ENCODE data around the gene SLIT1.

SLIT1 gene
- 0.52 to 0.78 (median 0.77) reads per million in 3 donors for total RNA-seq

DNA sequence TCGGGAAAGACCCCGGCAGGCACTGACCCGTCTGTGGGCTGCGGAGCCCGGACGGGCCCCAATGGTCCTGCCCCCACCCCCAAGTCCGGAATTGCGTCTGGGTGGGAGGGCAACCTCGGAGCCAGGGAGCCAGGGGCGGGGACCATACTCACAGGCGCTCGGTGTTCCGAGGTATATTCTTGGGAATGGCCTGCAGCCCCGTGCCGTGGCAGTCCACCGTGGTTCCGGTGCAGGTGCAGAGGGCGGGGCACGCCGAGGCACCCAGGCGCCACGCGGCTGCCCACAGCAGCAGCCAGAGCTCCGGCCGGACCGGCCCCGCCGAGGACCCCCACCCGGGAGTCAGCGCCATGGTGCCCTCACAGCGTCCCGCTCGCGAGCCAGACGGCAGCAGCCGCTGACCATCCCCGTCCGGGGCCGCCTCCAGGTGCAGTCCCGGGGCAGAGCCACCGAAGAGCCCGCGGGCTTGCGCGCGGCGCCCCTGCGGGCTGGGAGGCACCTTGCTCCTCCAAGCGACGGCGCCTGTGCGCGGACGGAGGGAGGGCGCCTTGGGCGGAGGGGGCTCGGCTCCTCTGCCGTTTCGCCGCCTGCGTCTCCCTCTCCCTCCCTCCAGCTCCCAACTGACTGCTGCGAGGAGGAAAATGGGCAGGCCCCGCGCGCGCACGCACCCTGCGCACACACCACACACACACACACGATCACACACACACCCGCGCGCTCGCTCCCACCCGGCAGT lies at the start of gene SLIT1:
Gene SLIT1 (minus strand): TSS at position 634 of the 733 bp plus-strand sequence. CDS start 285 bp downstream, at position 349.
- Histone ChIP-seq H3K9me3 (ENCODE audit: control insufficient read depth, low read length) (no peaks in the 10 kb centered on the region), H3K36me3 (ENCODE audit: control insufficient read depth, insufficient read depth, low read length) (no peaks in the 10 kb centered on the region), H3K27me3 (replicated peaks; ENCODE audit: control insufficient read depth, insufficient read depth, low read length, poor library complexity, severe bottlenecking) (peaks cover 10% of the 10 kb centered on the region), H3K4me1 (ENCODE audit: control insufficient read depth, insufficient read depth, low read length, poor library complexity, severe bottlenecking) (no peaks in the 10 kb centered on the region), H3K27ac (ENCODE audit: insufficient read depth, low read length, poor library complexity, severe bottlenecking) (no peak within 1 kb of the TSS), H3K4me3 (ENCODE audit: insufficient read depth, low read depth, low read length, poor library complexity, severe bottlenecking) (peak within 1 kb of the TSS; percentile 4)
- DNase-seq: no peak

DNA sequence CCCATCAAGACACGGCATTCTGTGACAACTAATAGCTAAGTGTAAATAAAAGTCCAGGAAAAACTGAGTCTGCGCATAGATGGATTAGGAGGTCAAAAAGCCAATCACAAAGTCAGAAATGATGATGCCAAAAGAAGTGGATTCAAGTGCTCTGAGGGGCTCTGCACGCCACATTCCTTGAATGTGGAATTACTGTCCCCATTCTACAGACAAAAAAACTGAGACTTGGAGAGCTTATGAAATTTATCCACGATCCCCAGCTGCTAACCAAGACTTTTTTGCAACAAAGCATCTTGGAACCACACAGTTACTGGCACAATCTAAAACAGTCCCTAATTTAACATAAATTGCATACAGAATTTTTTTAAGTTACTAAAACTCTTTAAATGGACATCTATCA lies 49.6 kb upstream of the SLIT1 start:
- Histone ChIP-seq H3K27me3 (replicated peaks; ENCODE audit: control insufficient read depth, insufficient read depth, low read length, poor library complexity, severe bottlenecking) (no peaks in the 10 kb centered on the region), H3K4me1 (ENCODE audit: control insufficient read depth, insufficient read depth, low read length, poor library complexity, severe bottlenecking) (no peaks in the 10 kb centered on the region), H3K36me3 (ENCODE audit: control insufficient read depth, insufficient read depth, low read length) (no peaks in the 10 kb centered on the region), H3K9me3 (ENCODE audit: control insufficient read depth, low read length) (no peaks in the 10 kb centered on the region), H3K27ac (ENCODE audit: insufficient read depth, low read length, poor library complexity, severe bottlenecking) (no peak overlapping the region), H3K4me3 (ENCODE audit: insufficient read depth, low read depth, low read length, poor library complexity, severe bottlenecking) (no peak overlapping the region)
- no peak for DNase-seq

DNA sequence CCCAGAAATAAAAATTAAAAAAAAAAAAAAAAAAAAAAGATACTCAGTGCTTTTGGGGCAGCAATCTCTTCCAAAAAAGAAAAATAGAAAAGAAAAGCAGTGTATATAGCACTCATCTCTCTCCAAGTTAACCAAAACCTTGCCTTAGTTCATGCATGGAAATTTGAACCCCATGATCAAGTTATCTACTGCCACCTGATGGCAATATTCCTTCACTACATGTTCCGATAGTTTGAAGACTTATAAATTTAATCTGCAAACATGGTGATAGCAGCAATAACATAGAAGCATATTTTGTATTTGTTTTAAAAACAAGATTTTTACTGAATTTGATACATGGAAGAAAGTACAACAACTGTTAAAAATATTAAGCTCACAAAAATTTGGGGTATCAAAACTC lies 48.6 kb upstream of the SLIT1 start:
- H3K36me3 ChIP-seq (ENCODE audit: control insufficient read depth, insufficient read depth, low read length): no peaks in the 10 kb centered on the region
- no peaks in the 10 kb centered on the region for H3K4me1 ChIP-seq (ENCODE audit: control insufficient read depth, insufficient read depth, low read length, poor library complexity, severe bottlenecking)
- H3K27ac ChIP-seq (ENCODE audit: insufficient read depth, low read length, poor library complexity, severe bottlenecking): no peak overlapping the region
- no peaks in the 10 kb centered on the region for H3K9me3 ChIP-seq (ENCODE audit: control insufficient read depth, low read length)
- no peaks in the 10 kb centered on the region for H3K27me3 ChIP-seq (replicated peaks; ENCODE audit: control insufficient read depth, insufficient read depth, low read length, poor library complexity, severe bottlenecking)
- no peak overlapping the region for H3K4me3 ChIP-seq (ENCODE audit: insufficient read depth, low read depth, low read length, poor library complexity, severe bottlenecking)
- no peak for DNase-seq

DNA sequence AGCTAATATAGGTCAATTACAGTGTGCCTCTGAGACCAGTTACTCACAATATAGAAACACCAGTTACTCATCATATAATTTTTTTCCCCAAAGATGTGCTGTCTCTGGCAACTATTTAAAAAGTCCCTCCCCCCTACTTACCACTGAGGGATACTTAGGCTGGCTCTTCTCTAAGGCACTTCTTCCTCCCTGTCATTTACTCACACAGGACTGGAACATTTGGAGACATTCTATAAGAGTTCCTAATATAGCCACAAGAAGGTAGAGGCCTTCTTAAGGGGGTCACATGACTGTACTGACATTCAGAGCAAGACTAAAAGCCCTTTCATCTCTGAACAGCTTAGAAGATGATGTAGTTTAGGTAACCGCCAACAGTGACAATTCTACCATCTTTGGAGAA lies 44.4 kb upstream of the SLIT1 start:
- H3K27ac ChIP-seq (ENCODE audit: insufficient read depth, low read length, poor library complexity, severe bottlenecking): no peak overlapping the region
- no peaks in the 10 kb centered on the region for H3K9me3 ChIP-seq (ENCODE audit: control insufficient read depth, low read length)
- no peaks in the 10 kb centered on the region for H3K27me3 ChIP-seq (replicated peaks; ENCODE audit: control insufficient read depth, insufficient read depth, low read length, poor library complexity, severe bottlenecking)
- DNase-seq: no peak
- H3K4me1 ChIP-seq (ENCODE audit: control insufficient read depth, insufficient read depth, low read length, poor library complexity, severe bottlenecking): no peaks in the 10 kb centered on the region
- H3K4me3 ChIP-seq (ENCODE audit: insufficient read depth, low read depth, low read length, poor library complexity, severe bottlenecking): no peak overlapping the region
- H3K36me3 ChIP-seq (ENCODE audit: control insufficient read depth, insufficient read depth, low read length): peaks cover 18% of the 10 kb centered on the region

DNA sequence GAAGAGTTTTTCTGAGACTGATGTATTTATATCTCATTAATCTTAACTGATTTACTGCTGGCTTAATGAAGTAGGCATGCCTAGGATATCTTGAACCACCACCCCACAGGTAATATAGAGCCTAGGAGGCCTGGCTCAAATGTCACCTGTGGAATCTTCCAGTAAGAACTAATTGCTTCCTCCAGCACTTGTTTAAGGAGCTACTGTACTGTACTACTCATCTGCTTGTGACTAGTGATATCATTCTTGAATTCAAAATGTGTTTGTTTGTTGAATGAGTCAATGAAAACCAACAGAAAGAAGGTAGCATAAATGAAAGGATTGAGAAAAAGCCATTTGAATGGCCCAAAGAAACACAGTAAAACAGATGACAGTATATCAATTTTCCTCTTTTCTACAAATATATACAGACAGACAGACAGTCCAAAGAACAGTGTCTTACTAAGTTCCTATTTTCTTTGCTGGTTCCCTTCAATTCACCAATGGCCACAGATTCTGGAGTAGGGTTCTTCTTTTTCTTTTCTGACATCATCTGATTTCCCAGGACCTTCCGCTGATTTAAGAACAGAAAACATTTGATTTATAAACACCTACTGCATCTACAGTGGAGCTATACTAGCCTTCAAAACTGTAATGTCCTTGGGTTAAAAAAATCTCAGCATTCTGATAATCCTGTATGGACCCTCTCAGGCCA lies 43.7 kb upstream of the SLIT1 start:
- DNase-seq: no peak
- no peaks in the 10 kb centered on the region for H3K27me3 ChIP-seq (replicated peaks; ENCODE audit: control insufficient read depth, insufficient read depth, low read length, poor library complexity, severe bottlenecking)
- H3K4me1 ChIP-seq (ENCODE audit: control insufficient read depth, insufficient read depth, low read length, poor library complexity, severe bottlenecking): no peaks in the 10 kb centered on the region
- H3K9me3 ChIP-seq (ENCODE audit: control insufficient read depth, low read length): no peaks in the 10 kb centered on the region
- H3K27ac ChIP-seq (ENCODE audit: insufficient read depth, low read length, poor library complexity, severe bottlenecking): no peak overlapping the region
- H3K4me3 ChIP-seq (ENCODE audit: insufficient read depth, low read depth, low read length, poor library complexity, severe bottlenecking): no peak overlapping the region
- peaks cover 18% of the 10 kb centered on the region for H3K36me3 ChIP-seq (ENCODE audit: control insufficient read depth, insufficient read depth, low read length)

DNA sequence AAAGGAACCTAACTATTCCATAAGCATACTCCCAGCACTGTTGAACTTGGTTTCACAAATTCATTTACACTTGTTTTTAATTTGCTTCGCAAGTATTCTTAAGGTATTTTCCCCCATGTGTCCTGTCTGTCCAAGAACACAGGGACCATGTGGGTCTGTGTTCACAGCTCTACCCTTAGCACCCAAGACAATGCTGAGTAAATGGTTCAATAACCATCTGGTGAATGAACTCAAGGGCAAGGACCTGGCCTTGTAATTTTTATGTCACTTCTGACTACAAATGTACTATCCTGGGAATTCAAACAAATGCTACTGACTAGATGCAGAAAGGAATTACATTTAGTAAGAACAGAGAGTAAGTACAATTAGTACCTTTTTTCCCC lies 43.0 kb upstream of the SLIT1 start:
- Histone ChIP-seq H3K4me1 (ENCODE audit: control insufficient read depth, insufficient read depth, low read length, poor library complexity, severe bottlenecking) (no peaks in the 10 kb centered on the region), H3K36me3 (ENCODE audit: control insufficient read depth, insufficient read depth, low read length) (peaks cover 18% of the 10 kb centered on the region), H3K27me3 (replicated peaks; ENCODE audit: control insufficient read depth, insufficient read depth, low read length, poor library complexity, severe bottlenecking) (no peaks in the 10 kb centered on the region), H3K27ac (ENCODE audit: insufficient read depth, low read length, poor library complexity, severe bottlenecking) (no peak overlapping the region), H3K4me3 (ENCODE audit: insufficient read depth, low read depth, low read length, poor library complexity, severe bottlenecking) (no peak overlapping the region), H3K9me3 (ENCODE audit: control insufficient read depth, low read length) (no peaks in the 10 kb centered on the region)
- no peak for DNase-seq

DNA sequence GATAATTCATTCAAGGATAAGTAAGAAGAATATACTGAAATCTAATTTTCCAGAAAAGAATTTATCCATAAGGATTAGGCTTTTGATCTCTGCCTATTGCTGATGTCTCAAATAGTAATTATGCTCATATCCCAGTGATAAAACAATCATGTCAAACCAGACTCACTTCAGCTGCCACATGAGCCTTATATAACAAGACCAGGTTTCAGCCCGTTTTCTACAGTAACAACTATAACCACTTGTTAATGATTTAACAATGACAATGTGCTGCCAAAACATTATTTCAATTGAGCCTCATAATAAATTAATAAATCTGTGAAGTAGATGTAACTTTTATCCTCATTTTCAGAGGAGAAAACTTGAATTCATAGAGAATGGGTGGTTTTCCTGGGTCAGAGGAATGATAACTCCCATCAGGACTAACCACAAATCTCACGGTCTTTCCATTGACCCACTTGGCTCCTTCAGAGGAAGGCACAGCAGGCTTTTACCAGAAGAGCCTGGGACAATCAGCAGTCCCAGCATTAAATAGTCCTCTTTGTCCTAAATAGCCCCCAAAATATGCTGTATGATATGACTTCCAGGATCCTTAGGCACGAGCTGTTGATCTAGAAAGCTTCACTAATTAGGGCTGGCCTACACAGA lies 42.5 kb upstream of the SLIT1 start:
- H3K4me1 ChIP-seq (ENCODE audit: control insufficient read depth, insufficient read depth, low read length, poor library complexity, severe bottlenecking): no peaks in the 10 kb centered on the region
- peaks cover 18% of the 10 kb centered on the region for H3K36me3 ChIP-seq (ENCODE audit: control insufficient read depth, insufficient read depth, low read length)
- H3K27me3 ChIP-seq (replicated peaks; ENCODE audit: control insufficient read depth, insufficient read depth, low read length, poor library complexity, severe bottlenecking): no peaks in the 10 kb centered on the region
- no peak overlapping the region for H3K27ac ChIP-seq (ENCODE audit: insufficient read depth, low read length, poor library complexity, severe bottlenecking)
- H3K4me3 ChIP-seq (ENCODE audit: insufficient read depth, low read depth, low read length, poor library complexity, severe bottlenecking): no peak overlapping the region
- no peak for DNase-seq
- no peaks in the 10 kb centered on the region for H3K9me3 ChIP-seq (ENCODE audit: control insufficient read depth, low read length)

DNA sequence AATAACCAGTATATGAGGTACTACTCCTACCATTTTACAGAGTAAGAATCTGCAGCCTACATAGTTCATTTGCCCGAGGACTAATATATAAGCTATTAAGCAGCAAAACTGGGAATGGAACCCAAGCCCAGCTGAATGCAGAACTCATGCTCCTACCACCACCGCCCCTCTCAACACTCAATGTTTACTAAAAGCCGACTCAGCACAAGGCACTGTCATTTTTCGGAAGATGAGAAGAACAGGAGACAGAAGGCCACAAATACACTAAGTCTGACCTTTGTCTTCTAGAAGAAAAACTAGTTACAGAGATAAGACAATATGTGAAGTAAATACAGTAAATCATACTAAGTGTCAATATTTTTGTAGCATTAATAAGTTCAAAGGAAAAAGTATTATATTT lies 40.6 kb upstream of the SLIT1 start:
- Histone ChIP-seq H3K27me3 (replicated peaks; ENCODE audit: control insufficient read depth, insufficient read depth, low read length, poor library complexity, severe bottlenecking) (no peaks in the 10 kb centered on the region), H3K4me1 (ENCODE audit: control insufficient read depth, insufficient read depth, low read length, poor library complexity, severe bottlenecking) (no peaks in the 10 kb centered on the region), H3K9me3 (ENCODE audit: control insufficient read depth, low read length) (no peaks in the 10 kb centered on the region), H3K27ac (ENCODE audit: insufficient read depth, low read length, poor library complexity, severe bottlenecking) (no peak overlapping the region), H3K36me3 (ENCODE audit: control insufficient read depth, insufficient read depth, low read length) (peaks cover 18% of the 10 kb centered on the region), H3K4me3 (ENCODE audit: insufficient read depth, low read depth, low read length, poor library complexity, severe bottlenecking) (no peak overlapping the region)
- DNase-seq: no peak

DNA sequence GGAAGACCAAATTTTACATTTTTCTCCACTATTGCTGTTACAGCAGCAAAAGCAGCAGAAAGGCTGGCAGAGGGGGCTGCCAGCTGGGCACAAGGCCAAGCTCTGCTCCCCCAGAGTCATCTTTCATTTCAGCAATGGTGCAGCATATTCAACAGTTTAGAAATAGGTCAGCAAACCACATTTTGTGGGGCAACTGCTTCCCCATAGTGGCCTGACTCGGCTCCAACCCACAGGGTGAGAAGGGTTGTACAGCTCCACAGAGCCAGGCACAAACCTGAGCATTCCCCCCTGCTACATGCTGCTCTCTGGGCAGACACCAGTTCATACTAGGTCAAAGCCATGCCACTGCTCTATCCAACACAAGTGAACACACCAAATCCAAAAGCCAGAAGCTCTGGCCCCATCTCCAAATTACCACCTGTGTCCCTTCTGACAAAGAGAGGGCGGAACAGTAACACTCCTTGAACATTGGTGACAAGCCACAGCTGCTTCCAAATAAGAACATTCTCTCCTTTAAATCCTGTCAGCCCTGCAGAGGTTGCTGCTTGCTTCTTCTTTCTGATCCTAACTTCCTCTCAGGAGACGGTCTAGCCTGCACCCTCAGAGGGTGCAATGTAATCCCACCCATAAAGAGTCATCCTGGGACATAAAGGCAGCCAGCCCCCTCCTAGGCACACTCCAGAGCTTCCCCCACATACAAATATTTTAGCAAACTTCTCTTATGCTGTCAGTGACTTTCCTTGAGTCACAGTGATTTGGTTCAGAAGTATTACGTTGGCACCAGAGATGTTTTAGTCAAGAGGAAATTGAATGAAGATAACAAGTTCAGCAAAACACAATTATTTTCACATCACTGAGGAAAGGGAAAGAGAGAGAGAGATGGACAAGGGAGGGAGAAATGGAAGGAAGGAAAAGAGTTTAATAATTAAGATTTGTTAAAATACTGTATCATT lies 39.0 kb upstream of the SLIT1 start:
- no peak for DNase-seq
- no peak overlapping the region for H3K4me3 ChIP-seq (ENCODE audit: insufficient read depth, low read depth, low read length, poor library complexity, severe bottlenecking)
- H3K27ac ChIP-seq (ENCODE audit: insufficient read depth, low read length, poor library complexity, severe bottlenecking): no peak overlapping the region
- H3K9me3 ChIP-seq (ENCODE audit: control insufficient read depth, low read length): no peaks in the 10 kb centered on the region
- H3K36me3 ChIP-seq (ENCODE audit: control insufficient read depth, insufficient read depth, low read length): peaks cover 18% of the 10 kb centered on the region
- no peaks in the 10 kb centered on the region for H3K27me3 ChIP-seq (replicated peaks; ENCODE audit: control insufficient read depth, insufficient read depth, low read length, poor library complexity, severe bottlenecking)
- no peaks in the 10 kb centered on the region for H3K4me1 ChIP-seq (ENCODE audit: control insufficient read depth, insufficient read depth, low read length, poor library complexity, severe bottlenecking)

All from effector memory CD4-positive, alpha-beta T cell (primary cell).